Endothelial cell of umbilical vein (primary cell): Measurements from ENCODE around the gene PRKCQ. TPM values are rescaled to one million over a fixed set of nuclear protein-coding genes. Genes with fewer than 3 reads are reported as not detected.

Experiments
- BruUV-seq: library from RNA; stranded (reverse); fragments of 400-500 nt; replicated peaks from 2 replicates; lab custom pipeline; 2021; lab: Mats Ljungman, UMichigan
- CTCF ChIA-PET: fragments of 300-600, 350-600 bp; sonication (Branson Sonifier 250); formaldehyde crosslinking; loops from one replicate; lab custom pipeline; 2021; ENCODE audit warnings: antibody characterized with exemption, inconsistent platforms; lab: Charles Lee
- POLR2A ChIA-PET: fragments of 300-600, 350-600 bp; sonication (Branson Sonifier 250); formaldehyde crosslinking; loops from one replicate; lab custom pipeline; 2021; ENCODE audit warnings: antibody characterized with exemption, inconsistent platforms; lab: Charles Lee
- DNase-seq: peaks from one replicate; pipeline ENCODE4 v3.0.0-alpha.2; 2011; ENCODE audit warnings: low read depth, low spot score
- FAIRE-seq: peaks from 2 replicates; lab custom pipeline; 2011; peaks lifted over from hg19 to GRCh38; lab: Jason Lieb, UNC
- H2AFZ ChIP-seq: 2 replicates; pipeline ENCODE4 v1.6.0; 2012; ENCODE audit warnings: low read depth, low read length, control low read depth, inconsistent platforms
- H3K27ac ChIP-seq: 2 replicates; pipeline ENCODE4 v1.5.1; 2011; ENCODE audit warnings: low read depth, mild to moderate bottlenecking, control low read depth, low read length, moderate library complexity; ENCODE audit not compliant: insufficient read depth
- H3K27me3 ChIP-seq, 2 experiments: 2 replicates each; pipeline versions ENCODE4 v1.6.0 to v1.6.1; 2011; ENCODE audit warnings: low read length in 2 of 2, mixed read lengths in 1 of 2; ENCODE audit not compliant: control insufficient read depth in 2 of 2, insufficient read depth in 2 of 2
- H3K36me3 ChIP-seq, 2 experiments: 2 replicates in 1 of 2; 3 replicates in 1 of 2; pipeline ENCODE4 v1.5.1; 2011; ENCODE audit warnings: low read length in 2 of 2, mild to moderate bottlenecking in 1 of 2, moderate library complexity in 1 of 2; ENCODE audit not compliant: control insufficient read depth in 2 of 2, insufficient read depth in 2 of 2; ENCODE audit errors: extremely low read depth in 1 of 2
- H3K4me1 ChIP-seq: 3 replicates; pipeline ENCODE4 v1.5.1; 2011; ENCODE audit warnings: mild to moderate bottlenecking, low read length; ENCODE audit not compliant: control insufficient read depth, insufficient read depth; ENCODE audit errors: extremely low read depth
- H3K4me2 ChIP-seq: 2 replicates; pipeline ENCODE4 v1.6.1; 2011; ENCODE audit warnings: low read length, control low read depth, mixed read lengths; ENCODE audit not compliant: insufficient read depth
- H3K4me3 ChIP-seq, 3 experiments: fragments of 200-600 bp in 1 of 3; sonication (generic), shearing (Covaris generic) in 1 of 3; replicated peaks in 1 of 3; 2 replicates each; pipeline ENCODE4 v1.5.1; 2011 to 2016; ENCODE audit warnings: control low read depth in 3 of 3, low read length in 3 of 3, mild to moderate bottlenecking in 2 of 3, inconsistent platforms in 1 of 3, low read depth in 1 of 3, moderate library complexity in 1 of 3; ENCODE audit not compliant: insufficient read depth in 1 of 3
- H3K79me2 ChIP-seq: 2 replicates; pipeline ENCODE4 v1.6.0; 2012; ENCODE audit warnings: low read length, inconsistent platforms; ENCODE audit not compliant: control insufficient read depth, insufficient read depth
- H3K9ac ChIP-seq: replicated peaks from 2 replicates; pipeline ENCODE3; 2011; ENCODE audit warnings: low read length, control low read depth; ENCODE audit not compliant: insufficient read depth; ENCODE audit errors: extremely low read depth
- H3K9me1 ChIP-seq: replicated peaks from 3 replicates; pipeline ENCODE4 v1.6.0; 2011; ENCODE audit warnings: mild to moderate bottlenecking, low read length; ENCODE audit not compliant: control insufficient read depth, insufficient read depth; ENCODE audit errors: extremely low read depth
- H3K9me3 ChIP-seq: replicated peaks from 2 replicates; pipeline ENCODE4 v1.5.1; 2012; ENCODE audit warnings: low read length, inconsistent platforms; ENCODE audit not compliant: control insufficient read depth, insufficient read depth
- H4K20me1 ChIP-seq: replicated peaks from 2 replicates; pipeline ENCODE3; 2011; ENCODE audit warnings: mild to moderate bottlenecking, low read length; ENCODE audit not compliant: control insufficient read depth, insufficient read depth; ENCODE audit errors: extremely low read depth
- CTCF ChIP-seq, 2 donors: IDR thresholded peaks; 1 replicate in 1 of 2; 2 replicates in 1 of 2; pipeline ENCODE4 v1.5.1; 2011; ENCODE audit warnings: low read length in 2 of 2, mild to moderate bottlenecking in 2 of 2, moderate library complexity in 2 of 2, control low read depth in 1 of 2, inconsistent platforms in 1 of 2, low read depth in 1 of 2; ENCODE audit not compliant: insufficient read depth in 1 of 2; ENCODE audit errors: extremely low read depth in 1 of 2
- EZH2 ChIP-seq: IDR thresholded peaks from 2 replicates; pipeline ENCODE4 v1.6.1; 2012; ENCODE audit warnings: borderline replicate concordance, low read depth, mild to moderate bottlenecking, moderate library complexity, low read length, inconsistent platforms; ENCODE audit not compliant: severe bottlenecking
- FOS ChIP-seq: IDR thresholded peaks from 2 replicates; pipeline ENCODE4 v1.6.1; 2011; ENCODE audit warnings: mild to moderate bottlenecking, low read length, moderate library complexity, borderline replicate concordance; ENCODE audit not compliant: insufficient read depth
- GATA2 ChIP-seq: IDR thresholded peaks from 2 replicates; pipeline ENCODE4 v1.7.0; 2011; ENCODE audit warnings: low read depth, mild to moderate bottlenecking, moderate library complexity, mixed read lengths, low read length; ENCODE audit not compliant: insufficient read length, insufficient read depth
- JUN ChIP-seq: IDR thresholded peaks from 2 replicates; pipeline ENCODE4 v1.6.1; 2011; ENCODE audit warnings: borderline replicate concordance, low read depth; ENCODE audit not compliant: insufficient read length, insufficient read depth
- MAX ChIP-seq: IDR thresholded peaks from 2 replicates; pipeline ENCODE4 v1.6.1; 2011; ENCODE audit not compliant: insufficient read depth, insufficient read length
- MYC ChIP-seq: IDR thresholded peaks from one replicate; pipeline ENCODE4 v1.6.1; 2011; ENCODE audit warnings: mild to moderate bottlenecking, low read depth, low read length
- POLR2A ChIP-seq: IDR thresholded peaks from 2 replicates; pipeline ENCODE4 v1.6.1; 2012; ENCODE audit warnings: low read depth, mild to moderate bottlenecking, control low read depth, low read length
- POLR2AphosphoS5 ChIP-seq: IDR thresholded peaks from 2 replicates; pipeline ENCODE4 v1.6.1; 2012; ENCODE audit warnings: low read depth, mild to moderate bottlenecking, control low read depth, low read length, moderate library complexity; ENCODE audit not compliant: insufficient read depth
- dilution Hi-C: fragments of 300-500 bp; cut with MboI; formaldehyde crosslinking; loops from one replicate; pipeline ENCODE4 v1.15.0; 2019; ENCODE audit warnings: low sequenced_read_pairs; ENCODE audit not compliant: extremely low pct_ligation_motif_present
- intact Hi-C: fragments of 100-400 bp; cut with micrococcal nuclease; formaldehyde crosslinking; loops from one replicate; pipeline ENCODE4 v1.10.0; 2022
- polyA plus RNA-seq, 4 experiments: library from polyadenylated mRNA; depleted of rRNA in 3 of 4; stranded (reverse) in 3 of 4; unstranded in 1 of 4; fragments of >200 nt; gene quantifications; 2 replicates each; pipeline versions ENCODE4 v1.2.1 to v1.2.3, GENCODE V29; 2011 to 2012; ENCODE audit warnings: missing spikeins in 1 of 4
- total RNA-seq: library from RNA; stranded (reverse); gene quantifications from 2 replicates; pipeline ENCODE4 v1.2.3, GENCODE V29; 2021

PRKCQ gene
- total and polyA plus RNA-seq, 2 donors (not counting 3 experiments of a cell fraction or from before 2014, with no cell fraction given) = 0.32 to 0.55 TPM

GRCh38 chr10:6498771-6499170, 81.3 kb downstream of the PRKCQ start:
- DNase-seq = no peak
- Histone ChIP-seq H2AFZ (no peak overlapping the region), H3K27ac (no peak overlapping the region), H3K4me3 (no peak overlapping the region), H3K9me3 (no peaks in the 10 kb centered on the region), H3K36me3 (no peaks in the 10 kb centered on the region), H3K4me1 (peaks cover 4% of the 10 kb centered on the region), H3K4me2 (no peak overlapping the region), H3K9ac (no peak overlapping the region), H3K9me1 (no peaks in the 10 kb centered on the region), H3K27me3 (no peaks in the 10 kb centered on the region), H4K20me1 (no peaks in the 10 kb centered on the region), H3K79me2 (no peaks in the 10 kb centered on the region)
- ChIA-PET POLR2A (no interaction called here), CTCF (no interaction called here)
- BruUV-seq = no TSS peak
- dilution Hi-C loops (no loop called here), intact Hi-C loops (no loop called here)
- TF ChIP-seq JUN = no peak
- TF ChIP-seq EZH2 = no peak
- no peak for TF ChIP-seq GATA2
- TF ChIP-seq POLR2AphosphoS5 = no peak
- no peak for TF ChIP-seq FOS
- TF ChIP-seq CTCF (IDR thresholded peaks at IDR 0.05; ENCODE audit: extremely low read depth in 1 of 2, insufficient read depth in 1 of 2, low read depth in 1 of 2, low read length in 2 of 2) = no peak
- no peak for TF ChIP-seq MYC
- no peak for TF ChIP-seq POLR2A
- no peak for TF ChIP-seq MAX
- no peak for FAIRE-seq
